Chondrocyte (in vitro differentiated cells): ENCODE results near the gene STK32B. TPM values are rescaled to one million over a fixed set of nuclear protein-coding genes. Genes with fewer than 3 reads are reported as not detected.

Source experiments
- DNase-seq: peaks from one replicate; pipeline ENCODE4 v3.0.0; 2021; ENCODE audit warnings: mixed read lengths, low spot score
- H3K27ac Mint-ChIP-seq: one replicate; pipeline ENCODE4 v1.8.0; 2021; ENCODE audit warnings: mild to moderate bottlenecking, moderate library complexity, mixed read lengths; ENCODE audit not compliant: unreplicated experiment
- H3K27me3 Mint-ChIP-seq: 2 replicates; pipeline ENCODE4 v1.8.0; 2021; ENCODE audit warnings: low read depth, mixed read lengths
- H3K36me3 Mint-ChIP-seq: 2 replicates; pipeline ENCODE4 v1.8.0; 2021; ENCODE audit warnings: low read depth, mixed read lengths
- H3K4me1 Mint-ChIP-seq: 2 replicates; pipeline ENCODE4 v1.8.0; 2021; ENCODE audit warnings: low read depth, mild to moderate bottlenecking, mixed read lengths
- H3K4me3 Mint-ChIP-seq: one replicate; pipeline ENCODE4 v1.8.0; 2021; ENCODE audit warnings: mild to moderate bottlenecking, moderate library complexity, mixed read lengths; ENCODE audit not compliant: unreplicated experiment
- H3K9me3 Mint-ChIP-seq: 2 replicates; pipeline ENCODE4 v1.8.0; 2021; ENCODE audit warnings: low read depth, mixed read lengths
- total RNA-seq: library from RNA; stranded (reverse); gene quantifications from 3 replicates; pipeline ENCODE4 v1.2.1, GENCODE V29; 2021
- TF ChIP-seq, protein P1 (sequence below): fragments of 200-600 bp; sonication (generic); IDR thresholded peaks from 2 replicates; pipeline ENCODE4 v1.5.0; 2021; ENCODE audit warnings: antibody characterized with exemption, mild to moderate bottlenecking, moderate library complexity

STK32B gene
- total RNA-seq, 1 donor from 2014 or later = 14.2 TPM

DNA sequence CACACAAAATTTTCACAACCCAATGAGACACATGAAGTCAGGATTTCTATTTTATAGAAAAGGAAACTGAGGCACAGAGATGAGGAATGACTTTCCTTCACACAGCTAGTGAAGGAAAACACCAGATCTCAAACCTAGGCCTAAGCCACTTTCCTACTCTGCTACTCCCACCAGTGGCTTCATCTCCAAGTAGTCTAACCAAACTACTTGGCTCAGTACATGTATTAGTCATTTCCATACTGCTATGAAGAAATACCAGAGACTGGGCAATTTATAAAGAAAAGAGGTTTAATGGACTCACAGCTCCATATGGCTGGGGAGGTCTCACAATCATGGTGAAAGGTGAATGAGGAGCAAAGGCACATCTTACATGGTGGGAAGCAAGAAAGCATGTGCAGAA, 460.5 kb downstream of the STK32B start:
- no peaks in the 10 kb centered on the region for H3K9me3 Mint-ChIP-seq
- no peaks in the 10 kb centered on the region for H3K27me3 Mint-ChIP-seq
- no peak overlapping the region for H3K4me3 Mint-ChIP-seq
- no peaks in the 10 kb centered on the region for H3K4me1 Mint-ChIP-seq
- H3K27ac Mint-ChIP-seq = no peak overlapping the region
- TF ChIP-seq, protein P1, sequence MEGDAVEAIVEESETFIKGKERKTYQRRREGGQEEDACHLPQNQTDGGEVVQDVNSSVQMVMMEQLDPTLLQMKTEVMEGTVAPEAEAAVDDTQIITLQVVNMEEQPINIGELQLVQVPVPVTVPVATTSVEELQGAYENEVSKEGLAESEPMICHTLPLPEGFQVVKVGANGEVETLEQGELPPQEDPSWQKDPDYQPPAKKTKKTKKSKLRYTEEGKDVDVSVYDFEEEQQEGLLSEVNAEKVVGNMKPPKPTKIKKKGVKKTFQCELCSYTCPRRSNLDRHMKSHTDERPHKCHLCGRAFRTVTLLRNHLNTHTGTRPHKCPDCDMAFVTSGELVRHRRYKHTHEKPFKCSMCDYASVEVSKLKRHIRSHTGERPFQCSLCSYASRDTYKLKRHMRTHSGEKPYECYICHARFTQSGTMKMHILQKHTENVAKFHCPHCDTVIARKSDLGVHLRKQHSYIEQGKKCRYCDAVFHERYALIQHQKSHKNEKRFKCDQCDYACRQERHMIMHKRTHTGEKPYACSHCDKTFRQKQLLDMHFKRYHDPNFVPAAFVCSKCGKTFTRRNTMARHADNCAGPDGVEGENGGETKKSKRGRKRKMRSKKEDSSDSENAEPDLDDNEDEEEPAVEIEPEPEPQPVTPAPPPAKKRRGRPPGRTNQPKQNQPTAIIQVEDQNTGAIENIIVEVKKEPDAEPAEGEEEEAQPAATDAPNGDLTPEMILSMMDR = no peak
- no peak for DNase-seq
- no peaks in the 10 kb centered on the region for H3K36me3 Mint-ChIP-seq

DNA sequence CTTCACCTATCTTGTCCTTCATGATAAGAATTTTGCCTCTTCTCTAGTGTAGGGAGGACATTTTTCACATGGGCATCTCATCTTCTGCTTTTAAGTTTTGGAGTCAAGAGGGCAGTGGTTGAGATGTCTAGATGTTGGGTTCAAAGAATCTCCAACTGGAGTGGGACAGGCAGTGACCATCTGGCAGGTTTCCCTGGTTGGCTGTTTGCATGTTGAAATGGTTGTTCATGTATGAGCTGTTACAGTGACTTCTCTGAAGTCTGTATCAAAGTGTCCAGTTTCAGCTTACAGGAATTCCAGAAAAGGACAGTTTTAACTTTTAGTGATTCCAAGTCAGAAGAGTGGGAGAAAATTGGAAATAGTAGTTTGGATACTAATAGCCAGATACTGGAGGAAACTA, 464.4 kb downstream of the STK32B start:
- no peak for DNase-seq
- H3K4me1 Mint-ChIP-seq = no peaks in the 10 kb centered on the region
- peaks cover 10% of the 10 kb centered on the region for H3K36me3 Mint-ChIP-seq
- H3K27me3 Mint-ChIP-seq = no peaks in the 10 kb centered on the region
- TF ChIP-seq, protein P1 = no peak
- H3K27ac Mint-ChIP-seq = no peak overlapping the region
- peaks cover 14% of the 10 kb centered on the region for H3K9me3 Mint-ChIP-seq
- H3K4me3 Mint-ChIP-seq = no peak overlapping the region

DNA sequence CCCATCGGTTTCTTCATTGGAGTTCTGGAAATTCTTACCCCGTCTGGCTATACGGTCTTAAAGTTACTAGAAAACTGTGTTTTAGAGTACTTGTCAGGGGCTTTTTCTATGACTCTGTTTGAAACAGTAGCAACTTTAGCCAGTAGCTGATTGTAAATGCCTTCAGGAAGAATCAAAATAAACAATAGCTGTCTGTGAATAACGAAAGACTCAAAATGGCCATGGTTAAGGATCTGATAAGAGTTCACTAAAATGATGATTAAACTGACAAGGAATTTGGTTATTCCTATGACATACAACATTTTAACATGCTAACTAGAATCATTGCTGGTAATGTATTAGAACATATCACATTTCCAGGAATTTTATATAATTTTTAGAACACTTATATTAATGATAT, 466.1 kb downstream of the STK32B start:
- no peaks in the 10 kb centered on the region for H3K4me1 Mint-ChIP-seq
- H3K36me3 Mint-ChIP-seq = peaks cover 13% of the 10 kb centered on the region
- H3K27ac Mint-ChIP-seq = no peak overlapping the region
- H3K4me3 Mint-ChIP-seq = no peak overlapping the region
- H3K9me3 Mint-ChIP-seq = peaks cover 17% of the 10 kb centered on the region
- TF ChIP-seq, protein P1 = no peak
- H3K27me3 Mint-ChIP-seq = no peaks in the 10 kb centered on the region
- no peak for DNase-seq

DNA sequence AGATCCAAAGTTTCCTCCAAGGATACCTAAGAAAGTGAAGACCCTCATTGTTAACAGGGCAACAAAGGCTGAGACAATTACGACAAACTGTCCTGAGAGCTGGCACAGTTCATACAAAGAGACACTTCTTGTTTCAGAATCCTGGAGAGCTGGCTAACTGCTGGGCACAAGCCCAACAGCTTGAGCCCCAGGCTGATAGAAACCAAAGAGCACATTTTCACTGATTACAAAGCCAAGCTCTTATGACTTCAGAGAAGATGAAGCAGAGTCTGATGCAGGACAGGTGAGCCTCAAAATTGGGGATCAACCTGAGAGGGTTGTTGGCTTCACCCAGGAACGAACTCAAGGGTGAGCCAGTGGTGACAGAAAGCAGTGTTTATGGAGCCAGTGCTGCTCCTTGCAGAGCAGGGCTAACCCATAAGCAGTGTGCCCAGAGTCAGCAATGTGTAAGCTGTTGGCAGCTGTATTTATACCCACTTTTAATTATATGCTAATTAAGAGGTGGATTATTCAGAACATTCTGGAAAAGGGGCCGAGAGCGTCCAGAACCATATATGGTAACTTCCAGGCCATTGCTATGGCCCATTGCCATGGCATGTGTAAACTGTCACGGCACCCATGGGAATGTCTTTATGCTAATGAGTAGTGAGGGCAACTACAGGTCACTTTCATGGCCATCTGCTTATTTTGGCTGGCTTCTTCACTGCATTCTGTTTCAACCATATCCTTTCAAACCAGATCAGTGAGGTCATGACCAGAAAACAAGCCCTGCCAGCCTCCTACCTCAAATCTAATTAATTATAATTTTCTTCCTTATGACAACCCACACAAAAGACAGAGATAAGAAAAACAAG, 473.4 kb downstream of the STK32B start:
- DNase-seq = no peak
- peaks cover 18% of the 10 kb centered on the region for H3K36me3 Mint-ChIP-seq
- H3K4me1 Mint-ChIP-seq = no peaks in the 10 kb centered on the region
- peaks cover 11% of the 10 kb centered on the region for H3K9me3 Mint-ChIP-seq
- H3K4me3 Mint-ChIP-seq = no peak overlapping the region
- no peaks in the 10 kb centered on the region for H3K27me3 Mint-ChIP-seq
- no peak overlapping the region for H3K27ac Mint-ChIP-seq
- TF ChIP-seq, protein P1 = no peak

DNA sequence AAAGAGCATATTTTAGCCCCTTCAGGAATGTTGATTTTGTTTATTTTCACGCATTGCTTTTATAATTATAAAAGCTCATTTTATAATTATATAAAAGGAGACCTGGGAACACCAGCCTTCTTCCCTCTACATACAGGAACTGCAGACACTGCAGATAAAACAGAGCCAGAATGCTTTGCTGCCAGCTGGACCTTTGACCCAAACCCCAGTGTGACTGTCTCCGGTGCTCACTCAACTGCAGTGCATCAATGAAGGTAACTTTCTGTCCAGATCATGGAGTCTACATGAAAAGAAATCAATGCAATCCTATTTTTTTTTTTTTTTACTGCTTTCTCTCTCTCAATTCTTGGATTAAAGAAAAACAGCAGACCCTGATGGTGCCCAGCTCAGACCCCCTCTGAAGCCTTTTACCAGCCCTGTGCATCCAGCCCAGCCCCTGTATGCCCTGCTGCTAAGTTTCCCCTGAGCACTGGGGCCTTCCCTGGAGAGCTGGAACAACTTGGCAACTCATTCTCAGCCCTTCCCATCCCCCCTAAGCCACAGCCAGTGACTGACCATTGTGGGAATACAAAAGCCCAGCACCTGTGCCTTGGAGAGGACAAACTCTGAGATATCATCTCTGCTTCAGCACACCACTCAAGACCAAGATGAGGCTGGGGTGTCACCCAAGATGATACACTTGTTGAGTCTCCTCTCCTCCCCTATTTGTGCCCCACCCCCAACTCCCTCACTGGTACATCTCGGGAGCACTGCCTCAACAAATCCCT, 475.0 kb downstream of the STK32B start:
- no peaks in the 10 kb centered on the region for H3K27me3 Mint-ChIP-seq
- no peaks in the 10 kb centered on the region for H3K4me1 Mint-ChIP-seq
- peaks cover 11% of the 10 kb centered on the region for H3K36me3 Mint-ChIP-seq
- TF ChIP-seq, protein P1 = no peak
- no peak overlapping the region for H3K4me3 Mint-ChIP-seq
- H3K27ac Mint-ChIP-seq = no peak overlapping the region
- no peak for DNase-seq
- no peaks in the 10 kb centered on the region for H3K9me3 Mint-ChIP-seq
